GM21576 (cell line): ENCODE measurements around the gene CTRL.

Experiments used
- ATAC-seq: cut with Tn5 transposase; IDR thresholded peaks from one replicate; pipeline ENCODE4 v1.9.1; 2021; ENCODE audit warnings: mild to moderate bottlenecking, moderate library complexity; ENCODE audit not compliant: unreplicated experiment

Gene CTRL

GRCh38 chr16:67892899-67893742, 38.5 kb downstream of the CTRL start, which contains the start of gene PSKH1:
TSS of gene PSKH1 (plus strand) at chr16:67893254. CDS start at chr16:67908750, 15,496 bp downstream.
- peak; percentile 91 for ATAC-seq

GRCh38 chr16:67892375-67892774, 39.3 kb downstream of the CTRL start:
- no peak for ATAC-seq

- no peak for ATAC-seq
These were observed 43.3 kb downstream of the CTRL start for GRCh38 chr16:67888331-67888730.

GRCh38 chr16:67886387-67886786, 45.3 kb downstream of the CTRL start:
- no peak for ATAC-seq

GRCh38 chr16:67885976-67886375, 45.7 kb downstream of the CTRL start:
- ATAC-seq = no peak

- no peak for ATAC-seq
These were observed 46.1 kb downstream of the CTRL start for GRCh38 chr16:67885545-67885944.

- ATAC-seq = no peak
These were observed 47.0 kb downstream of the CTRL start, which contains the start of gene NRN1L for GRCh38 chr16:67884684-67885083. TSS of gene NRN1L (plus strand) at chr16:67884885. CDS start at chr16:67884904, 19 bp downstream.

- no peak for ATAC-seq
These were observed 47.8 kb downstream of the CTRL start for GRCh38 chr16:67883872-67884261.

- ATAC-seq = no peak
These were observed 48.4 kb downstream of the CTRL start for GRCh38 chr16:67883146-67883871.

- ATAC-seq = no peak
These were observed 49.1 kb downstream of the CTRL start for GRCh38 chr16:67882374-67883145.

- ATAC-seq = no peak
These were observed 50.0 kb downstream of the CTRL start for GRCh38 chr16:67881621-67882161.

GRCh38 chr16:67880584-67880983, 51.1 kb downstream of the CTRL start:
- ATAC-seq = no peak

- no peak for ATAC-seq
These were observed 51.7 kb downstream of the CTRL start for GRCh38 chr16:67879936-67880335.
